NCI-H128 (cell line): Measurements from ENCODE around the gene CLCNKB.
"Not testable (repeated sequence)": the region's sequence is repeated elsewhere in the genome, so short reads cannot be mapped to it uniquely, and the experiment has no call there.

Experiments used
- DNase-seq: peaks from one replicate; lab custom pipeline; 2025; ENCODE audit not compliant: unreplicated experiment; lab: John Stamatoyannopoulos, UW

The CLCNKB gene

GRCh38 chr1:16056521-16056912 is 12.9 kb downstream of the CLCNKB start:
- DNase-seq = not testable (repeated sequence)

- not testable (repeated sequence) for DNase-seq
These were observed 13.8 kb downstream of the CLCNKB start for GRCh38 chr1:16057314-16057915.

- DNase-seq = not testable (repeated sequence)
These were observed 15.0 kb downstream of the CLCNKB start for GRCh38 chr1:16058394-16059120.

- DNase-seq = no peak
These were observed 17.7 kb downstream of the CLCNKB start for GRCh38 chr1:16061266-16061665.

- not testable (repeated sequence) for DNase-seq
These were observed 18.6 kb downstream of the CLCNKB start for GRCh38 chr1:16061989-16062686.

GRCh38 chr1:16062687-16063075 is 19.1 kb downstream of the CLCNKB start:
- DNase-seq = not testable (repeated sequence)

- no peak for DNase-seq
These were observed 19.7 kb downstream of the CLCNKB start for GRCh38 chr1:16063226-16063829.

GRCh38 chr1:16063921-16064320 is 20.3 kb downstream of the CLCNKB start:
- DNase-seq = no peak

- DNase-seq = no peak
These were observed 21.1 kb downstream of the CLCNKB start for GRCh38 chr1:16064536-16065268.

GRCh38 chr1:16065269-16065576 is 21.6 kb downstream of the CLCNKB start:
- no peak for DNase-seq

GRCh38 chr1:16066245-16066644 is 22.7 kb downstream of the CLCNKB start:
- no peak for DNase-seq

GRCh38 chr1:16067127-16067768 is 23.7 kb downstream of the CLCNKB start:
- no peak for DNase-seq

GRCh38 chr1:16067933-16068332 is 24.4 kb downstream of the CLCNKB start:
- DNase-seq = no peak

- DNase-seq = no peak
These were observed 25.0 kb downstream of the CLCNKB start for GRCh38 chr1:16068356-16069270.

- DNase-seq = no peak
These were observed 27.2 kb downstream of the CLCNKB start for GRCh38 chr1:16070640-16071355.

- no peak for DNase-seq
These were observed 28.0 kb downstream of the CLCNKB start for GRCh38 chr1:16071614-16072013.

- DNase-seq = no peak
These were observed 28.5 kb downstream of the CLCNKB start for GRCh38 chr1:16072095-16072494.

- no peak for DNase-seq
These were observed 29.3 kb downstream of the CLCNKB start for GRCh38 chr1:16072616-16073484.
